GM19463 (cell line): Measurements from ENCODE around the gene GALNTL6.
"Not testable (repeated sequence)": the region's sequence is repeated elsewhere in the genome, so short reads cannot be mapped to it uniquely, and the experiment has no call there.

Source experiments
- ATAC-seq: cut with Tn5 transposase; IDR thresholded peaks from one replicate; pipeline ENCODE4 v1.9.1; 2021; ENCODE audit warnings: mild to moderate bottlenecking, moderate library complexity; ENCODE audit not compliant: unreplicated experiment

GALNTL6 gene

GRCh38 chr4:172898715-172899114 lies 1085.5 kb downstream of the GALNTL6 start:
- ATAC-seq: no peak

- no peak for ATAC-seq
Measured at GRCh38 chr4:172899861-172900260, 1086.7 kb downstream of the GALNTL6 start.

GRCh38 chr4:172900900-172901299 lies 1087.7 kb downstream of the GALNTL6 start:
- no peak for ATAC-seq

GRCh38 chr4:172912468-172912867 lies 1099.3 kb downstream of the GALNTL6 start:
- ATAC-seq: not testable (repeated sequence)

GRCh38 chr4:172917403-172917802 lies 1104.2 kb downstream of the GALNTL6 start:
- ATAC-seq: not testable (repeated sequence)

GRCh38 chr4:172919269-172919668 lies 1106.1 kb downstream of the GALNTL6 start:
- ATAC-seq: no peak

GRCh38 chr4:172927096-172927814 lies 1114.1 kb downstream of the GALNTL6 start:
- ATAC-seq: no peak

- ATAC-seq: no peak
Measured at GRCh38 chr4:172928347-172928746, 1115.1 kb downstream of the GALNTL6 start.

GRCh38 chr4:172938072-172938829 lies 1125.0 kb downstream of the GALNTL6 start:
- ATAC-seq: no peak

- ATAC-seq: no peak
Measured at GRCh38 chr4:172938870-172939269, 1125.7 kb downstream of the GALNTL6 start.

GRCh38 chr4:172942840-172943239 lies 1129.6 kb downstream of the GALNTL6 start:
- no peak for ATAC-seq

GRCh38 chr4:172945611-172946010 lies 1132.4 kb downstream of the GALNTL6 start:
- ATAC-seq: no peak

- ATAC-seq: no peak
Measured at GRCh38 chr4:172946503-172946902, 1133.3 kb downstream of the GALNTL6 start.

GRCh38 chr4:172947594-172947993 lies 1134.4 kb downstream of the GALNTL6 start:
- ATAC-seq: no peak

- no peak for ATAC-seq
Measured at GRCh38 chr4:172950990-172951389, 1137.8 kb downstream of the GALNTL6 start.

GRCh38 chr4:172951679-172952451 lies 1138.7 kb downstream of the GALNTL6 start:
- no peak for ATAC-seq

- ATAC-seq: no peak
Measured at GRCh38 chr4:172953896-172954568, 1140.8 kb downstream of the GALNTL6 start.

- ATAC-seq: not testable (repeated sequence)
Measured at GRCh38 chr4:172956340-172956739, 1143.1 kb downstream of the GALNTL6 start.

GRCh38 chr4:172957216-172957615 lies 1144.0 kb downstream of the GALNTL6 start:
- ATAC-seq: no peak

GRCh38 chr4:172962564-172963353 lies 1149.6 kb downstream of the GALNTL6 start:
- ATAC-seq: no peak
